ENCODE measurements around the gene CDKN2AIPNL.
"Not testable (repeated sequence)": the region's sequence is repeated elsewhere in the genome, so short reads cannot be mapped to it uniquely, and the experiment has no call there.

DNA sequence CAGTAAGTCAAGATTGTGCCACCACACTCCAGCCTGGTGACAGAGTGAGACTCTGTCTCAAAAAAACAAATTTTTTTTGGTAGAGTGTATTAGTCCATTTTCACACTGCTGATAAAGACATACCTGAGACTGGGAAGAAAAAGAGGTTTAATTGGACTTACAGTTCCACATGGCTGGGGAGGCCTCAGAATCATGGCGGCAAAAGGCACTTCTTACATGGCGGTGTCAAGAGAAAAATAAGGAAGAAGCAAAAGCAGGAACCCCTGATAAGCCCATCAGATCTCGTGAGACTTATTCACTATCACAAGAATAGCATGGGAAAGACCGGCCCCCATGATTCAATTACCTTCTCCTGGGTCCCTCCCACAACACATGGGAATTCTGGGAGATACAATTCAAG is 9.4 kb upstream of the CDKN2AIPNL start:
- TF ChIP-seq, protein P1, sequence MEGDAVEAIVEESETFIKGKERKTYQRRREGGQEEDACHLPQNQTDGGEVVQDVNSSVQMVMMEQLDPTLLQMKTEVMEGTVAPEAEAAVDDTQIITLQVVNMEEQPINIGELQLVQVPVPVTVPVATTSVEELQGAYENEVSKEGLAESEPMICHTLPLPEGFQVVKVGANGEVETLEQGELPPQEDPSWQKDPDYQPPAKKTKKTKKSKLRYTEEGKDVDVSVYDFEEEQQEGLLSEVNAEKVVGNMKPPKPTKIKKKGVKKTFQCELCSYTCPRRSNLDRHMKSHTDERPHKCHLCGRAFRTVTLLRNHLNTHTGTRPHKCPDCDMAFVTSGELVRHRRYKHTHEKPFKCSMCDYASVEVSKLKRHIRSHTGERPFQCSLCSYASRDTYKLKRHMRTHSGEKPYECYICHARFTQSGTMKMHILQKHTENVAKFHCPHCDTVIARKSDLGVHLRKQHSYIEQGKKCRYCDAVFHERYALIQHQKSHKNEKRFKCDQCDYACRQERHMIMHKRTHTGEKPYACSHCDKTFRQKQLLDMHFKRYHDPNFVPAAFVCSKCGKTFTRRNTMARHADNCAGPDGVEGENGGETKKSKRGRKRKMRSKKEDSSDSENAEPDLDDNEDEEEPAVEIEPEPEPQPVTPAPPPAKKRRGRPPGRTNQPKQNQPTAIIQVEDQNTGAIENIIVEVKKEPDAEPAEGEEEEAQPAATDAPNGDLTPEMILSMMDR (IDR thresholded peaks at IDR 0.05): not testable (repeated sequence)
- not testable (repeated sequence) for TF ChIP-seq POLR2A (IDR thresholded peaks at IDR 0.05); EP300 (IDR thresholded peaks at IDR 0.05; ENCODE audit: low read depth); POLR2AphosphoS5 (IDR thresholded peaks at IDR 0.05)
